HL-60 (cell line): ENCODE data around the gene SYTL2.

Source experiments
- DNase-seq, 2 experiments: peaks; one replicate each; pipeline ENCODE4 v3.0.0-alpha.2; 2010 to 2020; ENCODE audit warnings: low read depth in 1 of 2, low spot score in 1 of 2
- H3K27ac ChIP-seq: fragments of 250-450 bp; sonication (Bioruptor Pico); replicated peaks from 2 replicates; pipeline ENCODE4 v1.5.1; 2020; ENCODE audit warnings: mild to moderate bottlenecking, moderate library complexity
- H3K27me3 ChIP-seq: fragments of 250-450 bp; sonication (Bioruptor Pico); 2 replicates; pipeline ENCODE4 v1.5.1; 2021; ENCODE audit warnings: mild to moderate bottlenecking, moderate library complexity; ENCODE audit not compliant: insufficient read depth, poor library complexity, severe bottlenecking
- H3K4me3 ChIP-seq: replicated peaks from 2 replicates; pipeline ENCODE4 v1.5.1; 2011; ENCODE audit warnings: mild to moderate bottlenecking, control low read depth, low read length; ENCODE audit not compliant: insufficient read depth
- CTCF ChIP-seq: IDR thresholded peaks from one replicate; pipeline ENCODE4 v1.5.1; 2011; ENCODE audit warnings: low read length, control low read depth, inconsistent platforms; ENCODE audit not compliant: insufficient read depth
- GABPA ChIP-seq: IDR thresholded peaks from 2 replicates; pipeline ENCODE4 v1.6.1; 2012; ENCODE audit warnings: low read depth
- POLR2AphosphoS5 ChIP-seq: IDR thresholded peaks from 2 replicates; pipeline ENCODE4 v1.6.1; 2012; ENCODE audit warnings: low read depth
- REST ChIP-seq: IDR thresholded peaks from 2 replicates; pipeline ENCODE4 v1.6.1; 2012; ENCODE audit warnings: low read depth; ENCODE audit not compliant: insufficient replicate concordance
- SPI1 ChIP-seq: IDR thresholded peaks from 2 replicates; pipeline ENCODE4 v1.6.1; 2012; ENCODE audit warnings: low read depth, mild to moderate bottlenecking, borderline replicate concordance

Gene SYTL2

GRCh38 chr11:85758026-85758425 is 52.9 kb downstream of the SYTL2 start:
- H3K4me3 ChIP-seq, result no peak overlapping the region
- TF ChIP-seq GABPA, result no peak
- no peak for TF ChIP-seq CTCF
- no peak for TF ChIP-seq POLR2AphosphoS5
- DNase-seq, result no peak
- no peaks in the 10 kb centered on the region for H3K27me3 ChIP-seq
- H3K27ac ChIP-seq, result no peak overlapping the region

- no peak for TF ChIP-seq POLR2AphosphoS5
- no peak for TF ChIP-seq REST
- no peak for TF ChIP-seq CTCF
- Histone ChIP-seq H3K27me3 (no peaks in the 10 kb centered on the region), H3K4me3 (no peak overlapping the region), H3K27ac (no peak overlapping the region)
- DNase-seq, result no peak
Observed at GRCh38 chr11:85756401-85757200, 54.3 kb downstream of the SYTL2 start.

DNA sequence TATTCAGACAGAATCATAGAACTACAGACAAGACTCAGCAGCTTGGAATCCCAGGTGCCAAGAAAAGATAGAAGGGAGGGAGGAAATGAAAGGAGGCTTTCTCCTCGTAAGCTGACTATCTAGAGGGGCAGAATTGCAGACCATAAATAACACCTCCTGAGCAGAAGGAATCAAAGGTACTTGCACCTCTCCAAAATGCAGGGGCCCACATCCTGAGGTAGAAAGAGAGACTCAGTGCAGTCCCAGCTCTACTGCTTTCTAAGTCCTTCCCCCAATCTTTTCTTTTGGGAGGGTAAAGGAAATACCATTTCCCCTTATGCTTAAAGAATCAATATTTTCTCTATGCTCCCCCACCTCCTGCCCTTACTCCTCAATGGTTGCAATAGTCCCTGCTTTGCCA is 55.2 kb downstream of the SYTL2 start:
- Histone ChIP-seq H3K4me3 (no peak overlapping the region), H3K27me3 (no peaks in the 10 kb centered on the region), H3K27ac (no peak overlapping the region)

More for the DNA sequence above, 55.2 kb downstream of the SYTL2 start:
- TF ChIP-seq SPI1 (no peak), GABPA (no peak), POLR2AphosphoS5 (no peak), REST (no peak), CTCF (no peak)
- no peak for DNase-seq
